Medulla oblongata (tissue), 1 donor: Measurements from ENCODE around the gene SHMT2.
"Not testable (repeated sequence)": the region's sequence is repeated elsewhere in the genome, so short reads cannot be mapped to it uniquely, and the experiment has no call there.

Experiments used
- DNase-seq: peaks from one replicate; pipeline ENCODE4 v3.0.0-alpha.2; 2015; ENCODE audit errors: extremely low spot score

The SHMT2 gene

GRCh38 chr12:57261428-57261865 lies 31.9 kb downstream of the SHMT2 start:
- no peak for DNase-seq

GRCh38 chr12:57262126-57262822 lies 32.8 kb downstream of the SHMT2 start:
- no peak for DNase-seq

- no peak for DNase-seq
Observed at GRCh38 chr12:57263096-57263495, 33.6 kb downstream of the SHMT2 start.

GRCh38 chr12:57266681-57267080 lies 37.2 kb downstream of the SHMT2 start:
- DNase-seq, result no peak

- no peak for DNase-seq
Observed at GRCh38 chr12:57268264-57268663, 38.8 kb downstream of the SHMT2 start.

- DNase-seq, result no peak
Observed at GRCh38 chr12:57270966-57271470, 41.5 kb downstream of the SHMT2 start.

- DNase-seq, result no peak
Observed at GRCh38 chr12:57272337-57273151, 43.0 kb downstream of the SHMT2 start.

- no peak for DNase-seq
Observed at GRCh38 chr12:57273516-57273915, 44.0 kb downstream of the SHMT2 start.

GRCh38 chr12:57276233-57276632 lies 46.7 kb downstream of the SHMT2 start:
- not testable (repeated sequence) for DNase-seq

- DNase-seq, result no peak
Observed at GRCh38 chr12:57276935-57277563, 47.5 kb downstream of the SHMT2 start.

GRCh38 chr12:57278465-57279381 lies 49.2 kb downstream of the SHMT2 start:
- no peak for DNase-seq

- DNase-seq, result no peak
Observed at GRCh38 chr12:57280211-57281062, 50.9 kb downstream of the SHMT2 start.

GRCh38 chr12:57282073-57282472 lies 52.6 kb downstream of the SHMT2 start:
- DNase-seq, result not testable (repeated sequence)
